Gastroesophageal sphincter (tissue), 3 donors: Measurements from ENCODE around the gene IFI35.

ENCODE experiments used
- CTCF ChIP-seq, 4 experiments: fragments of 200-600 bp in 2 of 4; fragments of 450-650 bp in 2 of 4; sonication (generic) in 1 of 4; IDR thresholded peaks; one replicate each; pipeline ENCODE4 v1.5.1; 2017 to 2019; ENCODE audit warnings: antibody characterized with exemption in 4 of 4, mild to moderate bottlenecking in 2 of 4, moderate library complexity in 2 of 4
- EP300 ChIP-seq: sonication (generic); formaldehyde crosslinking; IDR thresholded peaks from one replicate; pipeline ENCODE4 v1.6.1; 2017; ENCODE audit warnings: antibody characterized with exemption, mild to moderate bottlenecking
- POLR2A ChIP-seq, 2 donors: fragments of 450-650 bp; IDR thresholded peaks; one replicate each; pipeline ENCODE4 v1.6.1; 2017; ENCODE audit warnings: antibody characterized with exemption in 2 of 2, mild to moderate bottlenecking in 2 of 2, moderate library complexity in 1 of 2
- POLR2AphosphoS5 ChIP-seq: sonication (generic); formaldehyde crosslinking; IDR thresholded peaks from one replicate; pipeline ENCODE4 v1.6.1; 2017; ENCODE audit warnings: antibody characterized with exemption

- no peak for TF ChIP-seq EP300
- TF ChIP-seq CTCF (IDR thresholded peaks at IDR 0.05) = no peak
- no peak for TF ChIP-seq POLR2A (IDR thresholded peaks at IDR 0.05)
- no peak for TF ChIP-seq POLR2AphosphoS5
These were observed 49.5 kb downstream of the IFI35 start for GRCh38 chr17:43056051-43056450.
